ENCODE data around the gene HCN2. TPM values are rescaled to one million over a fixed set of nuclear protein-coding genes. Genes with fewer than 3 reads are reported as not detected.

Gene HCN2
- total and polyA plus RNA-seq, 9 of the 15 experiments (the other 6 are each of a cell fraction or from before 2014, with no cell fraction given), result 0.29 to 4.2 (median 0.82) TPM; not detected in 2

- TF ChIP-seq POLR2G (IDR thresholded peaks at IDR 0.05; ENCODE audit: low read depth, low read length) (peak; percentile 8; the same call in 1 of the 2 replicates), ZNF740 (CRISPR knock-in tag; IDR thresholded peaks at IDR 0.05) (0 out of 2 replicates have a peak, but pooled peaks have one; percentile 21), ZNF740 (tag; IDR thresholded peaks at IDR 0.05) (no peak), RAD21 (CRISPR knock-in tag; conservative IDR thresholded peaks at IDR 0.05 in 1 of 2, IDR thresholded peaks at IDR 0.05 in 1 of 2) (peak; percentile 8 to 9; a peak in 2 of 4 replicates), KDM5B (IDR thresholded peaks at IDR 0.05; ENCODE audit: insufficient replicate concordance, low read depth, low read length) (peak; percentile 25), ZNF696 (CRISPR knock-in tag; conservative IDR thresholded peaks at IDR 0.05) (no peak), PHB (CRISPR knock-in tag; IDR thresholded peaks at IDR 0.05) (no peak), TCF15 (CRISPR knock-in tag; IDR thresholded peaks at IDR 0.05) (no peak), ZNF282 (CRISPR knock-in tag; IDR thresholded peaks at IDR 0.05) (no peak), SRSF9 (IDR thresholded peaks at IDR 0.05; ENCODE audit: borderline replicate concordance, low read depth, low read length) (no peak), RFX1 (IDR thresholded peaks at IDR 0.05) (no peak), ZNF41 (CRISPR knock-in tag; conservative IDR thresholded peaks at IDR 0.05) (no peak), NEUROD1 (IDR thresholded peaks at IDR 0.05; ENCODE audit: borderline replicate concordance, low read depth, low read length, partially characterized antibody) (peak; percentile 88), ZNF146 (CRISPR knock-in tag; IDR thresholded peaks at IDR 0.05; ENCODE audit: unreplicated experiment) (no peak), CLOCK (CRISPR knock-in tag; IDR thresholded peaks at IDR 0.05; ENCODE audit: borderline replicate concordance) (no peak), SMARCA5 (IDR thresholded peaks at IDR 0.05) (no peak), ARID1B (IDR thresholded peaks at IDR 0.05) (peak; percentile 99), SRF (CRISPR knock-in tag; IDR thresholded peaks at IDR 0.05) (no peak; a peak in 1 of 4 replicates), HOMEZ (CRISPR knock-in tag; IDR thresholded peaks at IDR 0.05) (no peak), SP2 (IDR thresholded peaks at IDR 0.05; ENCODE audit: extremely low read depth, low read depth, low read length, poor library complexity, severe bottlenecking) (no peak), TCF7L2 (IDR thresholded peaks at IDR 0.05; ENCODE audit: low read depth, low read length) (no peak), ZNF445 (CRISPR knock-in tag; IDR thresholded peaks at IDR 0.05; ENCODE audit: low read depth) (peak; percentile 62; the same call in 1 of the 2 replicates)
These were observed 14.8 kb upstream of the HCN2 start (continued) for GRCh38 chr19:574658-575526.
